ENCODE measurements around the gene ANXA8L1. TPM values are rescaled to one million over a fixed set of nuclear protein-coding genes. Genes with fewer than 3 reads are reported as not detected.
"Not testable (repeated sequence)": the region's sequence is repeated elsewhere in the genome, so short reads cannot be mapped to it uniquely, and the experiment has no call there.

Gene ANXA8L1
- total and polyA plus RNA-seq, 7 experiments from 2014 or later, result 0.29 TPM; not detected in 6

GRCh38 chr10:46418283-46418682 is 42.7 kb downstream of the ANXA8L1 start:
- H3K27me3 ChIP-seq (ENCODE audit: control insufficient read depth in 2 of 2, insufficient read depth in 2 of 2, low read length in 2 of 2); H3K4me1 ChIP-seq (ENCODE audit: control insufficient read depth in 2 of 2, insufficient read depth in 2 of 2, low read length in 2 of 2); H3K4me3 ChIP-seq (ENCODE audit: low read length); H3K27ac ChIP-seq (ENCODE audit: low read depth, low read length); DNase-seq; H3K4me1 Mint-ChIP-seq; POLR2A ChIA-PET; H3K9me3 ChIP-seq (ENCODE audit: control insufficient read depth in 2 of 3, low read length in 3 of 3); H3K36me3 ChIP-seq (ENCODE audit: control insufficient read depth in 2 of 3, insufficient read depth in 3 of 3, low read length in 3 of 3); CTCF ChIA-PET; H3K36me3 Mint-ChIP-seq; ATAC-seq; H3K4me3 Mint-ChIP-seq; H3K9me3 Mint-ChIP-seq; H3K27me3 Mint-ChIP-seq; H3K27ac Mint-ChIP-seq; intact Hi-C loops (cut with micrococcal nuclease): not testable (repeated sequence)

- H3K36me3 ChIP-seq (ENCODE audit: control insufficient read depth in 2 of 3, insufficient read depth in 3 of 3, low read length in 3 of 3); H3K27me3 Mint-ChIP-seq; intact Hi-C loops (cut with micrococcal nuclease); H3K27ac ChIP-seq (ENCODE audit: low read depth, low read length); POLR2A ChIA-PET; H3K4me1 ChIP-seq (ENCODE audit: control insufficient read depth in 2 of 2, insufficient read depth in 2 of 2, low read length in 2 of 2); H3K27me3 ChIP-seq (ENCODE audit: control insufficient read depth in 2 of 2, insufficient read depth in 2 of 2, low read length in 2 of 2); H3K9me3 Mint-ChIP-seq; H3K4me3 Mint-ChIP-seq; DNase-seq; CTCF ChIA-PET; ATAC-seq; H3K27ac Mint-ChIP-seq; H3K36me3 Mint-ChIP-seq; H3K4me3 ChIP-seq (ENCODE audit: low read length); H3K9me3 ChIP-seq (ENCODE audit: control insufficient read depth in 2 of 3, low read length in 3 of 3); H3K4me1 Mint-ChIP-seq: not testable (repeated sequence)
Measured at GRCh38 chr10:46419570-46420379, 44.2 kb downstream of the ANXA8L1 start.

GRCh38 chr10:46423550-46423949 is 48.0 kb downstream of the ANXA8L1 start:
- H3K9me3 ChIP-seq (ENCODE audit: control insufficient read depth in 2 of 3, low read length in 3 of 3); POLR2A ChIA-PET; H3K4me1 Mint-ChIP-seq; H3K4me3 ChIP-seq (ENCODE audit: low read length); intact Hi-C loops (cut with micrococcal nuclease); DNase-seq; H3K27me3 ChIP-seq (ENCODE audit: control insufficient read depth in 2 of 2, insufficient read depth in 2 of 2, low read length in 2 of 2); H3K27ac Mint-ChIP-seq; H3K36me3 ChIP-seq (ENCODE audit: control insufficient read depth in 2 of 3, insufficient read depth in 3 of 3, low read length in 3 of 3); ATAC-seq; H3K27ac ChIP-seq (ENCODE audit: low read depth, low read length); H3K4me1 ChIP-seq (ENCODE audit: control insufficient read depth in 2 of 2, insufficient read depth in 2 of 2, low read length in 2 of 2); CTCF ChIA-PET; H3K27me3 Mint-ChIP-seq; H3K36me3 Mint-ChIP-seq; H3K9me3 Mint-ChIP-seq; H3K4me3 Mint-ChIP-seq: not testable (repeated sequence)

- DNase-seq; CTCF ChIA-PET; H3K4me1 Mint-ChIP-seq; H3K9me3 Mint-ChIP-seq; H3K4me1 ChIP-seq (ENCODE audit: control insufficient read depth in 2 of 2, insufficient read depth in 2 of 2, low read length in 2 of 2); intact Hi-C loops (cut with micrococcal nuclease); H3K27ac ChIP-seq (ENCODE audit: low read depth, low read length); H3K9me3 ChIP-seq (ENCODE audit: control insufficient read depth in 2 of 3, low read length in 3 of 3); H3K27me3 ChIP-seq (ENCODE audit: control insufficient read depth in 2 of 2, insufficient read depth in 2 of 2, low read length in 2 of 2); POLR2A ChIA-PET; H3K27me3 Mint-ChIP-seq; H3K36me3 ChIP-seq (ENCODE audit: control insufficient read depth in 2 of 3, insufficient read depth in 3 of 3, low read length in 3 of 3); H3K36me3 Mint-ChIP-seq; H3K27ac Mint-ChIP-seq; H3K4me3 ChIP-seq (ENCODE audit: low read length); H3K4me3 Mint-ChIP-seq: not testable (repeated sequence)
- peak; percentile 36 for ATAC-seq
Measured at GRCh38 chr10:46440942-46441341, 65.4 kb downstream of the ANXA8L1 start.

Other genes with a start within 250 kb of the ANXA8L1 start
- under 1 TPM in 1 of 5 experiments, not detected in 4; 0.97 TPM for gene ANTXRL, start 88.8 kb upstream of the ANXA8L1 start, total RNA-seq
- not detected for gene ANTXRL, start 88.8 kb upstream of the ANXA8L1 start, polyA plus RNA-seq
- not detected for gene NPY4R, start 90.2 kb downstream of the ANXA8L1 start, total RNA-seq
- gene NPY4R, start 90.2 kb downstream of the ANXA8L1 start, polyA plus RNA-seq, result not detected
- not detected for gene GPRIN2, start 180.9 kb downstream of the ANXA8L1 start, total RNA-seq
- not detected for gene GPRIN2, start 180.9 kb downstream of the ANXA8L1 start, polyA plus RNA-seq
- gene SYT15, start 203.4 kb downstream of the ANXA8L1 start, total RNA-seq, result 1 to 10 TPM; 1.2 to 1.6 (median 1.4) TPM
- under 1 TPM in 1 of 2 donors, not detected in 1; 0.05 TPM for gene SYT15, start 203.4 kb downstream of the ANXA8L1 start, polyA plus RNA-seq

Measured in naive thymus-derived CD4-positive, alpha-beta T cell (primary cell).